Neural crest cell (in vitro differentiated cells): ENCODE data around the gene NQO1. TPM values are rescaled to one million over a fixed set of nuclear protein-coding genes. Genes with fewer than 3 reads are reported as not detected.

Experiments used
- DNase-seq: peaks from one replicate; pipeline ENCODE4 v3.0.0; 2021; ENCODE audit warnings: low read depth, mixed read lengths, low spot score
- H3K27ac Mint-ChIP-seq: one replicate; pipeline ENCODE4 v1.8.0; 2021; ENCODE audit warnings: mild to moderate bottlenecking, mixed read lengths; ENCODE audit not compliant: unreplicated experiment
- H3K27me3 Mint-ChIP-seq: 2 replicates; pipeline ENCODE4 v1.8.0; 2021; ENCODE audit warnings: low read depth, mild to moderate bottlenecking, mixed read lengths
- H3K36me3 Mint-ChIP-seq: 2 replicates; pipeline ENCODE4 v1.8.0; 2021; ENCODE audit warnings: low read depth, mild to moderate bottlenecking, mixed read lengths
- H3K4me1 Mint-ChIP-seq: 2 replicates; pipeline ENCODE4 v1.8.0; 2021; ENCODE audit warnings: mixed read lengths
- H3K4me3 Mint-ChIP-seq: one replicate; pipeline ENCODE4 v1.8.0; 2021; ENCODE audit warnings: mild to moderate bottlenecking, mixed read lengths
- H3K9me3 Mint-ChIP-seq: 2 replicates; pipeline ENCODE4 v1.8.0; 2021; ENCODE audit warnings: mixed read lengths
- total RNA-seq: library from RNA; stranded (reverse); gene quantifications from 2 replicates; pipeline ENCODE4 v1.2.1, GENCODE V29; 2021
- TF ChIP-seq, protein P1 (sequence below): fragments of 200-600 bp; sonication (generic); conservative IDR thresholded peaks from 2 replicates; pipeline ENCODE4 v1.5.0; 2021; ENCODE audit warnings: antibody characterized with exemption, mild to moderate bottlenecking

NQO1 gene
- total RNA-seq, 1 donor from 2014 or later: 81.1 TPM

DNA sequence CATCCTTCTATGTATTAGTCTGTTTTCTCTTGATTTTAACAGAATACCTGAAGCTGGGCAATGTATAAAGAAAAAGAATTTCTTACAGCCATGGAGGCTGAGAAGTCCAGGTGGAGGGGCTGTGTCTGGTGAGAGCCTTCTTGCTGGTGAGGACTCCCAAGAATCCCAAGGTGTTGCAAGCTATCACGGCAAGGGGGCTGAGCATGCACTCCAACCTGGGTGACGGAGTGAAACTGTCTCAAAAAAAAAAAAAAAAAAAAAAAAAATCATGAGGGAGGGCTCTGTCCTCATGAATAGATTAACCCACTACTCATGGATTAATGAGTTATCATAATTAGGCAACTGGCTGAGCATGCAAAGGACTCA is 19.4 kb downstream of the NQO1 start:
- H3K27me3 Mint-ChIP-seq: no peaks in the 10 kb centered on the region
- H3K4me3 Mint-ChIP-seq: no peak overlapping the region
- H3K36me3 Mint-ChIP-seq: no peaks in the 10 kb centered on the region
- no peak for DNase-seq
- no peaks in the 10 kb centered on the region for H3K9me3 Mint-ChIP-seq
- no peaks in the 10 kb centered on the region for H3K4me1 Mint-ChIP-seq
- no peak overlapping the region for H3K27ac Mint-ChIP-seq
- TF ChIP-seq, protein P1, sequence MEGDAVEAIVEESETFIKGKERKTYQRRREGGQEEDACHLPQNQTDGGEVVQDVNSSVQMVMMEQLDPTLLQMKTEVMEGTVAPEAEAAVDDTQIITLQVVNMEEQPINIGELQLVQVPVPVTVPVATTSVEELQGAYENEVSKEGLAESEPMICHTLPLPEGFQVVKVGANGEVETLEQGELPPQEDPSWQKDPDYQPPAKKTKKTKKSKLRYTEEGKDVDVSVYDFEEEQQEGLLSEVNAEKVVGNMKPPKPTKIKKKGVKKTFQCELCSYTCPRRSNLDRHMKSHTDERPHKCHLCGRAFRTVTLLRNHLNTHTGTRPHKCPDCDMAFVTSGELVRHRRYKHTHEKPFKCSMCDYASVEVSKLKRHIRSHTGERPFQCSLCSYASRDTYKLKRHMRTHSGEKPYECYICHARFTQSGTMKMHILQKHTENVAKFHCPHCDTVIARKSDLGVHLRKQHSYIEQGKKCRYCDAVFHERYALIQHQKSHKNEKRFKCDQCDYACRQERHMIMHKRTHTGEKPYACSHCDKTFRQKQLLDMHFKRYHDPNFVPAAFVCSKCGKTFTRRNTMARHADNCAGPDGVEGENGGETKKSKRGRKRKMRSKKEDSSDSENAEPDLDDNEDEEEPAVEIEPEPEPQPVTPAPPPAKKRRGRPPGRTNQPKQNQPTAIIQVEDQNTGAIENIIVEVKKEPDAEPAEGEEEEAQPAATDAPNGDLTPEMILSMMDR: no peak

DNA sequence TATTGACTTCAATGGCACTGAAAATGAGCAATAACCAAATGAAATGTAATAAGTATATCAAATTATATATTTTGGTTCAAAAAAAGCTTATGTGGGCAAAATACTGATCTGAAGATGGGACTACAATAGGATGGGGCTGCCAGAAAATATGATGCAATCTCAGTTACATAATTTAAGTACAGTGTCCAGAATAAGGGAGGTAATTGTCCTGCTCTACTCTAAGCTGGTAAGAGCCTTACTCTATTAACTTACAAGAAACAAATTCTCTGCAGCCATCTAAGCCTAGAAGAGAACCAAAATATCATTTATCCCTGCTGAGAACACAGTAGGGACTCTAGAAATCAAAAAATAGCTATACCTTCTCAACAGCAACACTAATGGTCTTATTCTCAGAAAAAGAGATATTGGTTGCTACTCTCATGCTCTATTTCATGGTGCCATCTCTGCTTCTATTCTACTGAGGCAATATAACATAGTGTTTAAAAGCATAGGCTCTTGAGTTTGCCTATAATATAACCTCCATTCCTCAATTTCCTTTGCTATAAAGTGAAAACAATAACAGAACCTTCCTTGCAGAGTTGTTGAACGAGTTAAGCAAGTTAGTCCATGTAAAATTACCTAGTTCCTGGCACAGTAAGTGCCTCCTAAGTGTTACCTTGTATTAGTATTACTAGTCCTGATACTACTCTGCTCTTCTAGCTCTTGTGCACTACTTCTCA is 19.9 kb downstream of the NQO1 start:
- no peak overlapping the region for H3K27ac Mint-ChIP-seq
- no peak overlapping the region for H3K4me3 Mint-ChIP-seq
- H3K4me1 Mint-ChIP-seq: no peaks in the 10 kb centered on the region
- H3K27me3 Mint-ChIP-seq: no peaks in the 10 kb centered on the region
- H3K36me3 Mint-ChIP-seq: no peaks in the 10 kb centered on the region
- TF ChIP-seq, protein P1: no peak
- no peaks in the 10 kb centered on the region for H3K9me3 Mint-ChIP-seq
- DNase-seq: no peak

DNA sequence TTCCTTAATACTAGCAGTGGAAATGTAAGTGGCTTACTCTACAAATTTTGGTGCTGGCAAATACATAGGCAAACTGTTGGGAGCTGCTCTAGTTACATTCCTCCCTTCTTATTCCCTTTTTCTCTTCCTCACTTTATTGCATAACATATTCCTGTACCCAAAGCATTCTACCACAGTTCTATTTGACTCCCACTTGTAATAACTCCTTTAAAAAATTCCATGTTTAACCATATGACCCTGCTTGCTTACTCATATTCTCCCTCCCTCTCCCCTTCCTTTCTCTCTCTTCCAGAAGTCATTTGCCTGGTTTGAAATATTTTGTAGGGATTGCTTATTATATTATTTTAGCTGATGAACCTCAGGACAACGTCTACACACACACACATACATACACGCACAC is 22.7 kb downstream of the NQO1 start:
- TF ChIP-seq, protein P1: no peak
- no peaks in the 10 kb centered on the region for H3K27me3 Mint-ChIP-seq

DNA sequence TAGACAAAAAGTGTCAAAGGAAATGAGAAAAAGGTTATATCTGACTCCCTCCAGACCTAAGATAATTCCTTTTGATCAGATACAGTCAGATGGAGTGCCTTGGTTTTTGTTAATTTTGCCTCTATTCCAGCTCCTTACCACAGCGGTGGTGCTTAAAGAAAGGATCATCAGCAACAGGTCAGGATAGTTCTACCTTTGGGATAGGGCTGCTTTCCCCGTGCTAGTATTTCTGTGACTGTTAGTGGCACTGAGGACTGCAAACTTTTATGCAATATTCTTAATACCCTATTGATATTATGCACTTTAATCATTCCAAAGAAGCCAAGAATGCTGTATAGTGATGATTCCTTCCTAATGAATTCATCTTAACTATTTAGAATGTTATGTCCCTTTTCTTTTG is 24.5 kb downstream of the NQO1 start:
- no peak for DNase-seq
- no peaks in the 10 kb centered on the region for H3K9me3 Mint-ChIP-seq
- TF ChIP-seq, protein P1: no peak
- H3K36me3 Mint-ChIP-seq: no peaks in the 10 kb centered on the region
- no peak overlapping the region for H3K27ac Mint-ChIP-seq
- H3K4me3 Mint-ChIP-seq: no peak overlapping the region
- peaks cover 5% of the 10 kb centered on the region for H3K4me1 Mint-ChIP-seq
- H3K27me3 Mint-ChIP-seq: no peaks in the 10 kb centered on the region

More for the DNA sequence above, 22.7 kb downstream of the NQO1 start:
- Mint-ChIP-seq H3K27ac (no peak overlapping the region), H3K4me1 (no peaks in the 10 kb centered on the region), H3K4me3 (no peak overlapping the region), H3K36me3 (no peaks in the 10 kb centered on the region), H3K9me3 (no peaks in the 10 kb centered on the region)
- no peak for DNase-seq

DNA sequence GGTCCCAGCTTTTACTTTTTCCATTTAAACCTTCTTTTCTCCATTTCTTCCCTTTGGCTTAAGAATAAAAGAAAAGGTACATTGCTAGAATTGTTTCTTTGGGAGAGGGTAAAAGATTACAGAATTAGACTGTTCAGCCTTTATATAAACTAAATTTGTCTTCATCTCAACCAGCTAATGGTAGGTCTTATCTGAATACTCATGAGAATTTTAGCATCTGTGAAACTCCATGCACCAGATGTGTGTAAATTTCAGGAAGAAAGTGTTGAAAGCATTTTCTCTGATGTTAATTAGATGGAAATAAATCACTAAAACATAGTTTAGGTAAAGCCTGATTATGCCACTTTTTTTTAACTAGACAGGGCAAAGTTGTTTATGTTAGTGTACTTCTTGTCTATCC is 24.9 kb downstream of the NQO1 start:
- TF ChIP-seq, protein P1: no peak
- Mint-ChIP-seq H3K4me3 (no peak overlapping the region), H3K4me1 (peaks cover 5% of the 10 kb centered on the region), H3K9me3 (no peaks in the 10 kb centered on the region), H3K27ac (no peak overlapping the region), H3K27me3 (no peaks in the 10 kb centered on the region), H3K36me3 (no peaks in the 10 kb centered on the region)
- DNase-seq: no peak
